RWPE2 (cell line): ENCODE data around the gene PLCL1.

ENCODE experiments used
- ATAC-seq: fragments of 200-7000 bp; cut with Tn5 transposase; 3 replicates; pipeline ENCODE4 v1.9.1; 2021; ENCODE audit warnings: low read depth
- DNase-seq: peaks from one replicate; pipeline ENCODE4 v3.0.0-alpha.2; 2020; ENCODE audit warnings: low spot score
- H3K27ac ChIP-seq: fragments of 450-650 bp; 2 replicates; pipeline ENCODE4 v1.5.1; 2017; ENCODE audit warnings: mild to moderate bottlenecking; ENCODE audit not compliant: poor library complexity, severe bottlenecking
- H3K27me3 ChIP-seq: fragments of 250-450 bp; sonication (Bioruptor Pico); 2 replicates; pipeline ENCODE4 v1.5.1; 2021; ENCODE audit warnings: mild to moderate bottlenecking, moderate library complexity; ENCODE audit not compliant: insufficient read depth, poor library complexity, severe bottlenecking
- H3K36me3 ChIP-seq: fragments of 250-450 bp; sonication (Bioruptor Pico); 2 replicates; pipeline ENCODE4 v1.5.1; 2020; ENCODE audit warnings: low read depth, mild to moderate bottlenecking, moderate library complexity
- H3K4me1 ChIP-seq: fragments of 250-450 bp; sonication (Bioruptor Pico); 2 replicates; pipeline ENCODE4 v1.5.1; 2021; ENCODE audit warnings: mild to moderate bottlenecking, moderate library complexity; ENCODE audit not compliant: insufficient read depth, poor library complexity, severe bottlenecking
- H3K4me3 ChIP-seq: fragments of 250-450 bp; sonication (Bioruptor Pico); 2 replicates; pipeline ENCODE4 v1.5.1; 2021; ENCODE audit warnings: mild to moderate bottlenecking, moderate library complexity; ENCODE audit not compliant: severe bottlenecking
- H3K9me3 ChIP-seq: fragments of 250-450 bp; sonication (Bioruptor Pico); 2 replicates; pipeline ENCODE4 v1.5.1; 2021; ENCODE audit warnings: mild to moderate bottlenecking, moderate library complexity; ENCODE audit not compliant: severe bottlenecking
- CTCF ChIP-seq: fragments of 450-650 bp; IDR thresholded peaks from one replicate; pipeline ENCODE4 v1.5.1; 2017; ENCODE audit warnings: mild to moderate bottlenecking, moderate library complexity; ENCODE audit not compliant: poor library complexity, severe bottlenecking

The PLCL1 gene

DNA sequence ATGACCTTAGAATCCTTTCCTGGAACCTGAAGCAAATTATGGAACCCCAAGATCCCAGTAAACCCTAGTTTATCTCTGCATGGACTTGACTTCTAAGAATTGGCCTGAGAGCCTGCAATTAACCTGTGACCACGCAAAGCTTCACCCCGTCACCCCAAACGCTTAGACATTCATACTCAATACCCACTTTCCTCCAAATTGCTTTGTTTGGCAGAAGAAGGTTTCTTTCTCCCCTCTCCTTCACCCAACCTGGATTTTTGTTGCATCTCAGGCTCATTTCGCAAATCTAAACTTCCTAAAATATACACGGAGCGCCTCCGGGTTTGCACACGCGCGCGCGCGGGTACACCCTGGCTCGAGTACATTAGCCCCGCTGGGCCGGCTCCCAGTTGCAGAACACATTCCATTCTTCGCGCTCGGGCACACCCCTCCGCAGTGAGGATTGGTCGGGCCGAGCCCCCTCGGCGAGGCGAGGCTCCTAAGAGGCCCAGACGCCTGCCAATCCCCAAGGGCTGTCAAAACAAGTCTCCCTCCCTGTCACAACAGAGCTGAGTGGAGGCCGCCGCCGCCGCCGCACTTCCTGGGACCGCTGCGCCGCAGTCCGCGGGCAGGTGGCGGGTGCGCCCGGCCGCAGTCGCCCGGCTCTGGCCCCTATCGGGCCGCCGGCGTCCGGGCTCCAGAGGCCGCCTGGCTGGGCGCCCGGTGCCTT lies at the start of gene PLCL1:
Gene PLCL1 (plus strand): TSS at position 545 of the 709 bp plus-strand sequence.
- Histone ChIP-seq H3K4me1 (no peaks in the 10 kb centered on the region), H3K27ac (no peak within 1 kb of the TSS), H3K4me3 (peak within 1 kb of the TSS; percentile 33), H3K27me3 (peaks cover 64% of the 10 kb centered on the region), H3K9me3 (no peaks in the 10 kb centered on the region), H3K36me3 (no peaks in the 10 kb centered on the region)
- peak; percentile 86 for DNase-seq
- peak; percentile 99 for ATAC-seq
- no peak for TF ChIP-seq CTCF

- ATAC-seq: no peak
- H3K27me3 ChIP-seq: no peaks in the 10 kb centered on the region
These were observed 45.4 kb upstream of the PLCL1 start for GRCh38 chr2:197759013-197759412.

GRCh38 chr2:197759625-197760292 lies 44.6 kb upstream of the PLCL1 start:
- no peak for ATAC-seq
- peaks cover 3% of the 10 kb centered on the region for H3K9me3 ChIP-seq

More at GRCh38 chr2:197759013-197759412, 45.4 kb upstream of the PLCL1 start:
- Histone ChIP-seq H3K27ac (no peak overlapping the region), H3K4me3 (no peak overlapping the region), H3K9me3 (peaks cover 3% of the 10 kb centered on the region), H3K4me1 (no peaks in the 10 kb centered on the region), H3K36me3 (no peaks in the 10 kb centered on the region)
- no peak for TF ChIP-seq CTCF
- DNase-seq: no peak

GRCh38 chr2:197760293-197760657 lies 44.1 kb upstream of the PLCL1 start:
- Histone ChIP-seq H3K27ac (no peak overlapping the region), H3K4me1 (no peaks in the 10 kb centered on the region), H3K9me3 (peaks cover 3% of the 10 kb centered on the region), H3K4me3 (no peak overlapping the region), H3K27me3 (no peaks in the 10 kb centered on the region), H3K36me3 (no peaks in the 10 kb centered on the region)
- no peak for TF ChIP-seq CTCF
- DNase-seq: no peak
- ATAC-seq: no peak

More at GRCh38 chr2:197759625-197760292, 44.6 kb upstream of the PLCL1 start:
- Histone ChIP-seq H3K27me3 (no peaks in the 10 kb centered on the region), H3K4me1 (no peaks in the 10 kb centered on the region), H3K4me3 (no peak overlapping the region), H3K36me3 (no peaks in the 10 kb centered on the region), H3K27ac (no peak overlapping the region)
- DNase-seq: no peak
- no peak for TF ChIP-seq CTCF
